Endothelial cell of umbilical vein (primary cell): ENCODE measurements around the gene GPR153. TPM values are rescaled to one million over a fixed set of nuclear protein-coding genes. Genes with fewer than 3 reads are reported as not detected.
A peak's percentile ranks its signal among the peaks of the same experiment; 100 is the strongest.

Experiments
- Bru-seq: library from RNA; stranded (reverse); fragments of 400-500 nt; gene quantifications from one replicate; lab custom pipeline; 2021; lab: Mats Ljungman, UMichigan
- BruChase-seq, 2 experiments: library from RNA; stranded (reverse); fragments of 400-500 nt; gene quantifications; one replicate each; lab custom pipeline; 2021; lab: Mats Ljungman, UMichigan
- BruUV-seq: library from RNA; stranded (reverse); fragments of 400-500 nt; replicated peaks from 2 replicates; lab custom pipeline; 2021; lab: Mats Ljungman, UMichigan
- CTCF ChIA-PET: fragments of 300-600, 350-600 bp; sonication (Branson Sonifier 250); formaldehyde crosslinking; loops from one replicate; lab custom pipeline; 2021; ENCODE audit warnings: antibody characterized with exemption, inconsistent platforms; lab: Charles Lee
- POLR2A ChIA-PET: fragments of 300-600, 350-600 bp; sonication (Branson Sonifier 250); formaldehyde crosslinking; loops from one replicate; lab custom pipeline; 2021; ENCODE audit warnings: antibody characterized with exemption, inconsistent platforms; lab: Charles Lee
- DNase-seq: peaks from one replicate; pipeline ENCODE4 v3.0.0-alpha.2; 2011; ENCODE audit warnings: low read depth, low spot score
- FAIRE-seq: peaks from 2 replicates; lab custom pipeline; 2011; peaks lifted over from hg19 to GRCh38; lab: Jason Lieb, UNC
- H2AFZ ChIP-seq: 2 replicates; pipeline ENCODE4 v1.6.0; 2012; ENCODE audit warnings: low read depth, low read length, control low read depth, inconsistent platforms
- H3K27ac ChIP-seq: 2 replicates; pipeline ENCODE4 v1.5.1; 2011; ENCODE audit warnings: low read depth, mild to moderate bottlenecking, control low read depth, low read length, moderate library complexity; ENCODE audit not compliant: insufficient read depth
- H3K27me3 ChIP-seq, 2 experiments: 2 replicates each; pipeline versions ENCODE4 v1.6.0 to v1.6.1; 2011; ENCODE audit warnings: low read length in 2 of 2, mixed read lengths in 1 of 2; ENCODE audit not compliant: control insufficient read depth in 2 of 2, insufficient read depth in 2 of 2
- H3K36me3 ChIP-seq, 2 experiments: 2 replicates in 1 of 2; 3 replicates in 1 of 2; pipeline ENCODE4 v1.5.1; 2011; ENCODE audit warnings: low read length in 2 of 2, mild to moderate bottlenecking in 1 of 2, moderate library complexity in 1 of 2; ENCODE audit not compliant: control insufficient read depth in 2 of 2, insufficient read depth in 2 of 2; ENCODE audit errors: extremely low read depth in 1 of 2
- H3K4me1 ChIP-seq: 3 replicates; pipeline ENCODE4 v1.5.1; 2011; ENCODE audit warnings: mild to moderate bottlenecking, low read length; ENCODE audit not compliant: control insufficient read depth, insufficient read depth; ENCODE audit errors: extremely low read depth
- H3K4me2 ChIP-seq: 2 replicates; pipeline ENCODE4 v1.6.1; 2011; ENCODE audit warnings: low read length, control low read depth, mixed read lengths; ENCODE audit not compliant: insufficient read depth
- H3K4me3 ChIP-seq, 3 experiments: fragments of 200-600 bp in 1 of 3; sonication (generic), shearing (Covaris generic) in 1 of 3; replicated peaks in 1 of 3; 2 replicates each; pipeline ENCODE4 v1.5.1; 2011 to 2016; ENCODE audit warnings: control low read depth in 3 of 3, low read length in 3 of 3, mild to moderate bottlenecking in 2 of 3, inconsistent platforms in 1 of 3, low read depth in 1 of 3, moderate library complexity in 1 of 3; ENCODE audit not compliant: insufficient read depth in 1 of 3
- H3K79me2 ChIP-seq: 2 replicates; pipeline ENCODE4 v1.6.0; 2012; ENCODE audit warnings: low read length, inconsistent platforms; ENCODE audit not compliant: control insufficient read depth, insufficient read depth
- H3K9ac ChIP-seq: replicated peaks from 2 replicates; pipeline ENCODE3; 2011; ENCODE audit warnings: low read length, control low read depth; ENCODE audit not compliant: insufficient read depth; ENCODE audit errors: extremely low read depth
- H3K9me1 ChIP-seq: replicated peaks from 3 replicates; pipeline ENCODE4 v1.6.0; 2011; ENCODE audit warnings: mild to moderate bottlenecking, low read length; ENCODE audit not compliant: control insufficient read depth, insufficient read depth; ENCODE audit errors: extremely low read depth
- H3K9me3 ChIP-seq: replicated peaks from 2 replicates; pipeline ENCODE4 v1.5.1; 2012; ENCODE audit warnings: low read length, inconsistent platforms; ENCODE audit not compliant: control insufficient read depth, insufficient read depth
- H4K20me1 ChIP-seq: replicated peaks from 2 replicates; pipeline ENCODE3; 2011; ENCODE audit warnings: mild to moderate bottlenecking, low read length; ENCODE audit not compliant: control insufficient read depth, insufficient read depth; ENCODE audit errors: extremely low read depth
- FOS ChIP-seq: IDR thresholded peaks from 2 replicates; pipeline ENCODE4 v1.6.1; 2011; ENCODE audit warnings: mild to moderate bottlenecking, low read length, moderate library complexity, borderline replicate concordance; ENCODE audit not compliant: insufficient read depth
- GATA2 ChIP-seq: IDR thresholded peaks from 2 replicates; pipeline ENCODE4 v1.7.0; 2011; ENCODE audit warnings: low read depth, mild to moderate bottlenecking, moderate library complexity, mixed read lengths, low read length; ENCODE audit not compliant: insufficient read length, insufficient read depth
- POLR2AphosphoS5 ChIP-seq: IDR thresholded peaks from 2 replicates; pipeline ENCODE4 v1.6.1; 2012; ENCODE audit warnings: low read depth, mild to moderate bottlenecking, control low read depth, low read length, moderate library complexity; ENCODE audit not compliant: insufficient read depth
- dilution Hi-C: fragments of 300-500 bp; cut with MboI; formaldehyde crosslinking; loops from one replicate; pipeline ENCODE4 v1.15.0; 2019; ENCODE audit warnings: low sequenced_read_pairs; ENCODE audit not compliant: extremely low pct_ligation_motif_present
- intact Hi-C: fragments of 100-400 bp; cut with micrococcal nuclease; formaldehyde crosslinking; loops from one replicate; pipeline ENCODE4 v1.10.0; 2022
- long read RNA-seq: library from polyadenylated mRNA; stranded (forward); transcript quantifications from one replicate; pipeline ENCODE4 v2.0.0, GENCODE V29; 2021
- polyA minus RNA-seq, 3 experiments: library from RNA; depleted of rRNA, polyadenylated mRNA; stranded (reverse); fragments of >200 nt; gene quantifications; 1 replicate in 1 of 3; 2 replicates in 2 of 3; pipeline ENCODE4 v1.2.3, GENCODE V29; 2011
- polyA plus RNA-seq, 4 experiments: library from polyadenylated mRNA; depleted of rRNA in 3 of 4; stranded (reverse) in 3 of 4; unstranded in 1 of 4; fragments of >200 nt; gene quantifications; 2 replicates each; pipeline versions ENCODE4 v1.2.1 to v1.2.3, GENCODE V29; 2011 to 2012; ENCODE audit warnings: missing spikeins in 1 of 4
- total RNA-seq: library from RNA; stranded (reverse); gene quantifications from 2 replicates; pipeline ENCODE4 v1.2.3, GENCODE V29; 2021

The GPR153 gene
- total RNA-seq = 2.8 and 3.1 TPM in 2 replicates
- polyA plus RNA-seq = 3.9 and 4.0 TPM in 2 replicates
- 2.0 and 2.5 TPM in 2 replicates for polyA plus RNA-seq (2011; cell fraction: cytosol; rRNA removed)
- polyA plus RNA-seq (2011; cell fraction: nucleus; rRNA removed) = 4.2 and 4.4 TPM in 2 replicates
- polyA plus RNA-seq (2012) = 3.1 and 4.7 TPM in 2 replicates
- 2.7 and 4.2 TPM in 2 replicates for polyA minus RNA-seq
- 4.0 TPM for polyA minus RNA-seq (2011; cell fraction: cytosol; rRNA and poly(A)+ RNA removed)
- 1.2 and 3.0 TPM in 2 replicates for polyA minus RNA-seq (2011; cell fraction: nucleus; rRNA and poly(A)+ RNA removed)
- percentile 25 among the genes with signal in this experiment for Bru-seq, nascent RNA
- BruChase-seq, experiment 1, labeled RNA remaining after a 6-hour chase = percentile 43 among the genes with signal in this experiment
- BruChase-seq, experiment 2, labeled RNA remaining after a 2-hour chase = percentile 36 among the genes with signal in this experiment
- long read RNA-seq, full-length matches to known transcripts = 3 of 11 reads
- long read RNA-seq, partial matches to known transcripts = 0 of 11 reads
- long read RNA-seq, other reads (novel, unspliced or antisense) = 8 of 11 reads

DNA sequence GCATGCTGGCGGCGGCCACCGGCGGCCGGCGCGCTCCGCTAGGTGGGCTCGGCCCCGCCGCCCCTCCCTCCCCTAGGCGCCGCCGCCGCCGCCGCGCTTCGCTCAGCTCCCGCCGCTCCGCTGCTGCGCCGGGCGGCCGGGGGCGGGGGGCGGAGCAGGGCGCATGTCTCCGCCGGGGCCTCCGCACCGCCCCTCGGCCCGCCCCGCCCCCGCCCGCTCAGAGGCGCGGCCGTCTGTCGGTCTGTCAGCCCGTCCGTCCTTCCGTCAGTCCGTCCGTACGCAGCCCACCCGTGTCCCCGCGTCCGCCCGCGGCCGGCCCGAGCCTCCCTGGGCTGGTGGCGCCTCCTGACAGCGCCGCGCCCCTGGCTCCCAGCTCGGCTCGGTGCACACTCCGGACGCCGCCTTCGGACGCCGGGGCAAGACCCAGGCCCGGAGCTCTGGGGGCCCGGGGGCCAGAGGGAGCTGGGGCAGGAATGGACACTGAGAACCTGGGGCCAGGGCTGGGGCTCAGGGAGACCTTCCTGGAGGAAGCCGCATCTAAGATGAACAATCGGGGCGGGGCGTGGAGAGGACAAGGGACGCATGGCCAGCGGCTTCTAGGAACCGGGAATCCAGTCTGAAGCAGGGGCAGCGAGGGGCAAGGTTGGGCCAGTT lies at the start of gene GPR153:
Gene GPR153 (minus strand): TSS at position 138 of the 654 bp plus-strand sequence. CDS start 6,193 bp downstream, outside the sequence.
- Histone ChIP-seq H3K4me2 (peak within 1 kb of the TSS; percentile 38), H3K9me1 (no peaks in the 10 kb centered on the region), H4K20me1 (no peaks in the 10 kb centered on the region), H2AFZ (peak within 1 kb of the TSS; percentile 63), H3K4me1 (no peaks in the 10 kb centered on the region), H3K4me3 (peak within 1 kb of the TSS; percentile 24 to 55 (median 34)), H3K36me3 (no peaks in the 10 kb centered on the region), H3K9me3 (no peaks in the 10 kb centered on the region), H3K9ac (no peak within 1 kb of the TSS), H3K79me2 (no peaks in the 10 kb centered on the region), H3K27me3 (no peaks in the 10 kb centered on the region), H3K27ac (no peak within 1 kb of the TSS)
- no peak for TF ChIP-seq FOS
- TF ChIP-seq GATA2 = no peak
- TF ChIP-seq POLR2AphosphoS5 = peak; percentile 38
- ChIA-PET CTCF (interaction anchor here (0.9 to 3.6 kb wide), 5 partner anchors 11 to 56 kb away, joined by 3 to 13 read pairs (median 3); no protein-coding TSS in a partner anchor), POLR2A (no interaction called here)
- FAIRE-seq = no peak
- intact Hi-C loops (loop anchor here (1.0 to 5.0 kb wide), 3 partner anchors 15 to 161 kb away; partner anchors contain the start of gene ESPN), dilution Hi-C loops (no loop called here)
- no TSS peak for BruUV-seq
- DNase-seq = peak; percentile 15
